HG03064 (cell line): ENCODE data around the gene AUH.
"Not testable (repeated sequence)": the region's sequence is repeated elsewhere in the genome, so short reads cannot be mapped to it uniquely, and the experiment has no call there.

Experiments
- ATAC-seq: cut with Tn5 transposase; IDR thresholded peaks from one replicate; pipeline ENCODE4 v1.9.1; 2021; ENCODE audit warnings: low read depth; ENCODE audit not compliant: unreplicated experiment

AUH gene

GRCh38 chr9:91214086-91214485 is 147.6 kb downstream of the AUH start:
- no peak for ATAC-seq

- ATAC-seq = no peak
Observed at GRCh38 chr9:91212596-91213243, 149.0 kb downstream of the AUH start.

GRCh38 chr9:91211919-91212318 is 149.8 kb downstream of the AUH start:
- ATAC-seq = no peak

DNA sequence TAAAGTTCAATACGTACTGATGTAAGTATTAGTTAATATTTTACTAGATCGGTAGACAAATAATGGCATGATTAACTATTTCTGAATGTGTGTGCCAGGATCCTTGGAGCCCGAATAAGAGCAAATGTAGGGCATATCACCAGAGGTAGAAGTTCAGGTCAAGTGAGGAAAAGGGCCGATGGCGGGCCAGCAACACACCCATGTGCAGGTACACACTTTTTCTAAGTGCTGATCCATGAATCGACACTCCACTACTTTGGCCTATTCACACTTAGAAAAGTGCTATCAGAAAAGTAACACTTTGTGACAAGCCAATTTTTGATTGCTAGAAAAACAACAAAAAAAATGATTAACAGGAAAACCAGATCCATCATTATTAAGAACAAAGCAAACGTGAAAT is 150.3 kb downstream of the AUH start:
- no peak for ATAC-seq

GRCh38 chr9:91210318-91210717 is 151.4 kb downstream of the AUH start:
- ATAC-seq = no peak

DNA sequence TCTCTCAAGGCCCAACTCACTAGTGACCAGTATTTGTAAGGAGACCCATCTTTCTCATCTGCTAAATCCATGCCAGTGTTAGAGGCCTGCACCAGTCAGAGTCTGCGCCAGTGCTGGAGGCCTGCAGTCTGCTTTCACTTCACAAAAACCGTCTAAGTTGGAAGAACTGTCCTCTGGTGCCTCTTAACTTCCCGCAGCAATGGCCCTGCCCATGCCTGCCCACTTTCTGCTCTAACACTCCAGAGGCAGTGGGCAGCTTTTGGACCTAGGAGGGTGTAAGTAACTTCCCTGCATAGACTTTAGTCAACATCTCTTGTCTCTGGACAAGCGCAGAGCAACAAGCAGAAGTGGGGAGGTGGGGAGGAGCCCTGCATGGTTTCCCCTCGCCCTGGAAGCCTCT is 152.9 kb downstream of the AUH start:
- no peak for ATAC-seq

DNA sequence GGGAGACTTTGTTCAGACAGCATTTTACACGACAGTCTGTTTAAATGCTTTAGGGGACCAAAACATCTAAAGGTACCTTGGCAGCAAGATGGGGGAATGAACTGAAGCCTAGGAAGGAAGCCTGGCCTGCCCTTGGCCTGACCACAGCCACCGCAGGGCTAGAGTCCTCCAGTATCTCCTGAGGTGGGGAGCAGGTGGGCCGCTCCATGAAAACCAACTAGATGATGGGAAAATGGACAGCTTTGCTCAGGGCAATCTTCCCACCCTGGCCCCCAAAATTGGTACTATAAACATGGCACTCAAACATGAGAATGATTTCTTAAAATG is 153.3 kb downstream of the AUH start:
- no peak for ATAC-seq

GRCh38 chr9:91207729-91208418 is 153.8 kb downstream of the AUH start:
- peak; percentile 84 for ATAC-seq

DNA sequence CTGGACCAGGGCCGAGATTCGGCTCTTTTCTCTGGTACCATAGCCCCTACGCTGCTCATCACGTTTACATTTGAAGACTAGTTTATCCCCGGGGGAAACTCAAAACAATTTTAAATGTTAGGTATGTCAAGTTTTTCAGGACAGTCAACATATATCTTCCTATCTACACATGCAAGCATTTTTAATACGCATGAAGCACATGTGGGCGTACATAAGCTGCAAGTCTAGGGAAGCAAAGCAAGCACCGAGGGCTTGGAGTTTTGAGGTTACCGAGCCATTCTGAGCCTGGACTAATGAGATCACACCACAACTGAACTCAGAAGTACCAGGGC is 154.4 kb downstream of the AUH start:
- ATAC-seq = no peak

DNA sequence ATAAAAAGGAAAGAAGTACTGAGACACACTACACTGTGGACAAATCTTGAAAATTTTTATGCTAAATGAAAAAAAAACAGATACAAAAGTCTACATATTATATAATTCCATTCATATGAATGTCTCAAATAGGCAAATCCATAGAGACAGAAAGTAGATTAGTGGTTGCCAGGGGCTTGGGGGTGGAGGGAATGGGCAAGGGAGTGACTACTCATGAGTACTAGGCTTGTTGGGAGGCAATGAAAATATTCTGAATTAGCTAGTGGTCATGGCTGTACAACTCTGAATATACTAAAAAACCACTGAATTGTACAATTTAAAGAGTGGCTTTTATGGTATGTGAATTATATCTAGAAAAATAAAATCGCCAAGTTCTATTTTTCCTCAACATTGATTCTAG is 154.9 kb downstream of the AUH start:
- no peak for ATAC-seq

DNA sequence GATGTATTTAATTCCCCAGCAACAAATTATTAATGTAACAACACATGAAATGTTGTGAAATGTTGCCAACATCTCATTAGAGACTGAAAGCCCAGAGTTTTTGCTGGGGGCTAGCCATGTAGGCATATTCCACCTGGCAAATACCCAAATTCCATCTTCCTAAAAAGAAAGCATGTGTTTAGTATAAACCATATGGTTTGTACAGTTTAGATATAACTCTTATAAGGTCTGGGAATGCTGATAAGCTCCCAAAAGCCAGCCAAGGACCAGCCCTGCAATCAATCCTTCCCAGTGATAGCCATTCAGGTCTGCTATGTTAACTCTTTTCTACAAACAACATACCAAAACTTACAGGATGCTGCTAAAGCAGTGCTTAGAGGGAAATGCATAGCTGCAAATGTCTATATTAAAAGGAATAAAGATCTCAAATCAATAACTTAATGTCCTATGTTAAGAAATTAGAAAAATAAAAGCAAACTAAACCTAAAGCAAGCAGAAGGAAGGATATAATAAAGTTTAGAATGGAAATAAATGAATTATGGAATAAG is 158.9 kb downstream of the AUH start:
- ATAC-seq = no peak

- no peak for ATAC-seq
Observed at GRCh38 chr9:91200692-91201336, 160.9 kb downstream of the AUH start.

DNA sequence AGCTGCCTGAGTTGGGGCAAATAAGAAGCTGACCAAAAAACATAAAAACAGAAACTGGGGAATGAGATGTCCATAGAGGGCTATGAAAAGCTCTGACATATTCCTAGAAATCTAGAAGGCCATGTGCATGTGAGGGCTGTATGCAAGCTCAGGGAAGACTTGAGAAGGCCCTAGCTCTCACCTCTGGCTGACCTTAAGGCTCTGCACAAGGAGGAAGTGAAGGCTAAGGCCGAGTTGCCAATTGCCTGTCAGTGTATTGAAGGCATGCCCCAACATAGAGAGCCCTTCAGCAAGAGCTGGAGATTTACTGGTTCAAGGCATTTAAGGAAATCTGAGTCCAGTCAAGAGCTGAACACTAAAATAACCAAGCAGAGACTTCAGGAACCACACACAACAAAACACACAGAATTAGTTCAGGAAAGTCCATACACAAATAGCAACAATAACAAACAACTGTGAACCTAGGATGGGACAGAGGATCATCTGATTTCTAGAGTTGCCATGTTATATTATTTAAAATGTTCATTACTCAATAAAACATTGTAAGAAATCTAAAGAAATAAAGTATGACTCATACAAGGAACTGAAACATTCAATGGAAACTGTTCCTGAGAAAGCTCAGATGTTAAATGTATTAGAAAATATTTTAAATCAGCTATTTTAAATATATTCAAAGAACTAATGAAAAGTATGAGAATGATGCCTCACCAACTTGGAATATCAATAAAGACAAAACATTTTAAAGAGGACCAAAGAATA is 161.8 kb downstream of the AUH start:
- ATAC-seq = no peak

DNA sequence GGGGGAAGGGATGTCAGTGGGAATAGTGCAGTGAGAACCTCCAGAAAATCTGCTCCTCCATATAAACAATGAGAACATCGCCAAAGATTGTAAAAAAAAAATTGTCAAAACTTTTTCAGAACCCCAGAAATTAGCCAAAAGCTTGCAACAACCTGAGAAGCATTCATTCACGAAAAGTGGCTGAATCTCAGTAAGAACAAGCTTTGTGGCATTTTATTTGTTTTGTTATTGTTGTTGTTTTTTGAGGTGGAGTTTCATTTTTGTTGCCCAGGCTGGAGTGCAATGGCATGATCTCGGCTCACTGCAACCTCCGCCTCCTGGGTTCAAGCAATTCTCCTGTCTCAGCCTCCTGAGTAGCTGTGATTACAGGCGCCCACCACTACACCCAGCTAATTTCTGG is 162.8 kb downstream of the AUH start:
- ATAC-seq = not testable (repeated sequence)

- no peak for ATAC-seq
Observed at GRCh38 chr9:91198405-91198804, 163.3 kb downstream of the AUH start.

GRCh38 chr9:91197232-91198181 is 164.2 kb downstream of the AUH start:
- ATAC-seq = no peak

GRCh38 chr9:91196103-91196950 is 165.4 kb downstream of the AUH start:
- ATAC-seq = no peak

GRCh38 chr9:91195372-91196012 is 166.2 kb downstream of the AUH start:
- ATAC-seq = no peak
